Endothelial cell (in vitro differentiated cells): ENCODE measurements around the gene HOPX. TPM values are rescaled to one million over a fixed set of nuclear protein-coding genes. Genes with fewer than 3 reads are reported as not detected.

ENCODE experiments used
- DNase-seq: peaks from one replicate; pipeline ENCODE4 v3.0.0; 2021; ENCODE audit warnings: low spot score
- H3K27ac Mint-ChIP-seq: one replicate; pipeline ENCODE4 v1.8.0; 2021; ENCODE audit warnings: mixed read lengths, inconsistent platforms; ENCODE audit not compliant: unreplicated experiment
- H3K27me3 Mint-ChIP-seq: one replicate; pipeline ENCODE4 v1.8.0; 2021; ENCODE audit warnings: mild to moderate bottlenecking, moderate library complexity, mixed read lengths, inconsistent platforms; ENCODE audit not compliant: unreplicated experiment
- H3K36me3 Mint-ChIP-seq: one replicate; pipeline ENCODE4 v1.8.0; 2021; ENCODE audit warnings: mild to moderate bottlenecking, low read depth, mixed read lengths, inconsistent platforms; ENCODE audit not compliant: unreplicated experiment
- H3K4me1 Mint-ChIP-seq: one replicate; pipeline ENCODE4 v1.8.0; 2021; ENCODE audit warnings: mild to moderate bottlenecking, mixed read lengths, inconsistent platforms; ENCODE audit not compliant: unreplicated experiment
- H3K4me3 Mint-ChIP-seq: one replicate; pipeline ENCODE4 v1.8.0; 2021; ENCODE audit warnings: mild to moderate bottlenecking, mixed read lengths, inconsistent platforms; ENCODE audit not compliant: unreplicated experiment
- H3K9me3 Mint-ChIP-seq: one replicate; pipeline ENCODE4 v1.8.0; 2021; ENCODE audit warnings: mixed read lengths, inconsistent platforms; ENCODE audit not compliant: unreplicated experiment
- total RNA-seq: library from RNA; stranded (reverse); fragmentation: NEBNext Ultra II Directional; extraction: Animal tissue kit (Norgen Biotek cat#: 25700); gene quantifications from one replicate; pipeline ENCODE4 v1.2.1, GENCODE V29; 2021; ENCODE audit not compliant: unreplicated experiment
- TF ChIP-seq, protein P1 (sequence below): fragments of 200-600 bp; sonication (generic); IDR thresholded peaks from one replicate; pipeline ENCODE4 v1.5.0; 2021; ENCODE audit warnings: antibody characterized with exemption; ENCODE audit not compliant: unreplicated experiment

HOPX gene
- total RNA-seq, 1 donor from 2014 or later = 4.2 TPM

- H3K36me3 Mint-ChIP-seq = no peaks in the 10 kb centered on the region
- H3K27me3 Mint-ChIP-seq = no peaks in the 10 kb centered on the region
- peaks cover 19% of the 10 kb centered on the region for H3K4me1 Mint-ChIP-seq
Measured at GRCh38 chr4:56648021-56648823, 32.9 kb downstream of the HOPX start.

DNA sequence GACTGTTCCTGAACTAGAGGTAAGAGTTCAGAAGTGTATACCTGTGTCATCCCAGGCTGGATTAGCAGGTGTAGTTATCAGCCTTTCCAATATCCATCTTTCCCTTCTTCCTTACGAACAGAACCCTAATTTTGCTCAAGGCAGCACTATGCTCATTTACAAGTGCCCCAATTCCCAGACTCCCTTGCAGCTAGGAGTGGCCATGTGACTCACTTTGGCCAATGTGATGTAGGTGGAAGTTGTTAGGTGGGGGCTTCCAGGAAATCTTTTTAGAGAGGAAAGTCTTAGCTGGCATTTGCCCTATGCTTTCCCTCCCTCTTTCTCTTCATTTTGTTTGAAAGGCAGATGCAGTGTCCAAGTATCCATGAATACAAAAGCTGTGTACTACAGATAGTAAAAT is 34.8 kb downstream of the HOPX start:
- peaks cover 17% of the 10 kb centered on the region for H3K4me1 Mint-ChIP-seq
- H3K27ac Mint-ChIP-seq = no peak overlapping the region
- H3K9me3 Mint-ChIP-seq = no peaks in the 10 kb centered on the region
- no peaks in the 10 kb centered on the region for H3K36me3 Mint-ChIP-seq
- H3K4me3 Mint-ChIP-seq = no peak overlapping the region
- H3K27me3 Mint-ChIP-seq = no peaks in the 10 kb centered on the region
- DNase-seq = no peak
- TF ChIP-seq, protein P1, sequence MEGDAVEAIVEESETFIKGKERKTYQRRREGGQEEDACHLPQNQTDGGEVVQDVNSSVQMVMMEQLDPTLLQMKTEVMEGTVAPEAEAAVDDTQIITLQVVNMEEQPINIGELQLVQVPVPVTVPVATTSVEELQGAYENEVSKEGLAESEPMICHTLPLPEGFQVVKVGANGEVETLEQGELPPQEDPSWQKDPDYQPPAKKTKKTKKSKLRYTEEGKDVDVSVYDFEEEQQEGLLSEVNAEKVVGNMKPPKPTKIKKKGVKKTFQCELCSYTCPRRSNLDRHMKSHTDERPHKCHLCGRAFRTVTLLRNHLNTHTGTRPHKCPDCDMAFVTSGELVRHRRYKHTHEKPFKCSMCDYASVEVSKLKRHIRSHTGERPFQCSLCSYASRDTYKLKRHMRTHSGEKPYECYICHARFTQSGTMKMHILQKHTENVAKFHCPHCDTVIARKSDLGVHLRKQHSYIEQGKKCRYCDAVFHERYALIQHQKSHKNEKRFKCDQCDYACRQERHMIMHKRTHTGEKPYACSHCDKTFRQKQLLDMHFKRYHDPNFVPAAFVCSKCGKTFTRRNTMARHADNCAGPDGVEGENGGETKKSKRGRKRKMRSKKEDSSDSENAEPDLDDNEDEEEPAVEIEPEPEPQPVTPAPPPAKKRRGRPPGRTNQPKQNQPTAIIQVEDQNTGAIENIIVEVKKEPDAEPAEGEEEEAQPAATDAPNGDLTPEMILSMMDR = no peak

More at GRCh38 chr4:56648021-56648823, 32.9 kb downstream of the HOPX start:
- TF ChIP-seq, protein P1 = no peak
- no peak overlapping the region for H3K4me3 Mint-ChIP-seq
- H3K9me3 Mint-ChIP-seq = no peaks in the 10 kb centered on the region
- H3K27ac Mint-ChIP-seq = no peak overlapping the region
- DNase-seq = no peak

DNA sequence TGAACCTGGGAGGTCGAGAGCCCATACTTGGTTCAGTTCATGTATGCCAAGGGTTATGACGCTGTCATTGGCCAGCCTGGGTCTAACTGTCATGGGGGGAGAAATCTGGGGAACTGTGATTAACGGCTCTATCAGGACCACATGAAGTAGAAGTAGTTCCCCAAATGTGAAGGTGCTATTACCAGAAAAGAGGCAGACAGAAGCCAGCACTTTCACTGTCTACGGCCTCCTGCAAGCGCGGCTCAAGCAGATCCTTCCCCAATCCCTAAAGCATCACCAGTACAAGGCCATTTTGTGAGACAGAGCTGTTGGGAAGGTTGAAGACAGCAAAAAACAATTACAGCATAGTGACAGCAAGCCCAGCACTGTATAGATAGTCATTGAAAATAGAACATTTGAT is 37.5 kb downstream of the HOPX start:
- H3K4me3 Mint-ChIP-seq = no peak overlapping the region
- no peak for DNase-seq
- TF ChIP-seq, protein P1 = no peak
- no peaks in the 10 kb centered on the region for H3K9me3 Mint-ChIP-seq
- no peaks in the 10 kb centered on the region for H3K27me3 Mint-ChIP-seq
- no peak overlapping the region for H3K27ac Mint-ChIP-seq
- H3K4me1 Mint-ChIP-seq = peaks cover 6% of the 10 kb centered on the region
- H3K36me3 Mint-ChIP-seq = no peaks in the 10 kb centered on the region

DNA sequence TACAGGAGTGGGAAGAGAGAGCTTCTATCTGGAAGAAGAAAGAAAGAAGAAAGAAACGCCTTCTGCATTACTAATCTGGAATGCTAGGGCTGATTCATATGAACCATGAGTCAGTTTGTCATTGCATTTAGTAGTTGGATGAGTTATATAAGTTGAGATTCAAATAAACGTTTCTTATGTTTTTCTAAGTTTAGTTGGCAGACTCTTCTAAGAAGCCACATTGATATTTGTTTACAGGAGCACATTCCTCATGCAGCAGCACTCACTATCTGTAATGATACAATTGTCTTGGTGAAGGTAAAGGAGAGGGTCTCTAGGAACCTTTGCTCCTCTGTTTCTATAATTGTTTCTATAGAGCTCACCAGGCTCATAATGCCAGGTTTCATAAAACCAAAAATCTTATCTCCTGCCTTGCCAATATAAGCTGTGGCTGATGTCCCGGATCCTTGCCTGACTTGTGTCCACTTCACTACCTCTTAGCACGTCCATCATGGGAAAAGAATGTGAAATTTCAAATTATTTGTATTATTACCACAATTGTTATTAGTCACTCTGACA is 39.5 kb downstream of the HOPX start:
- Mint-ChIP-seq H3K36me3 (no peaks in the 10 kb centered on the region), H3K4me3 (no peak overlapping the region), H3K9me3 (no peaks in the 10 kb centered on the region), H3K27ac (no peak overlapping the region), H3K4me1 (peaks cover 6% of the 10 kb centered on the region), H3K27me3 (no peaks in the 10 kb centered on the region)
- TF ChIP-seq, protein P1 = no peak
- DNase-seq = no peak
